KMS-11 (cell line): Measurements from ENCODE around the gene DTHD1.

Experiments
- H2AFZ ChIP-seq: fragments of 200-600 bp; sonication (generic); 2 replicates; pipeline ENCODE4 v1.6.1; 2016; ENCODE audit warnings: antibody characterized with exemption, mixed run types, low read depth
- H3K27ac ChIP-seq: fragments of 200-600 bp; sonication (generic); 2 replicates; pipeline ENCODE4 v1.6.1; 2016; ENCODE audit warnings: mild to moderate bottlenecking, mixed run types
- H3K27me3 ChIP-seq: fragments of 200-600 bp; sonication (generic); 2 replicates; pipeline ENCODE4 v1.6.1; 2017; ENCODE audit warnings: mild to moderate bottlenecking, low read depth, mixed run types, moderate library complexity; ENCODE audit not compliant: insufficient read depth
- H3K36me3 ChIP-seq: fragments of 200-600 bp; sonication (generic); 2 replicates; pipeline ENCODE4 v1.6.1; 2017; ENCODE audit warnings: mild to moderate bottlenecking, mixed run types; ENCODE audit not compliant: insufficient read depth
- H3K4me1 ChIP-seq: fragments of 200-600 bp; sonication (generic); 2 replicates; pipeline ENCODE4 v1.6.1; 2016; ENCODE audit warnings: mild to moderate bottlenecking, low read depth, mixed run types; ENCODE audit not compliant: poor library complexity, severe bottlenecking
- H3K4me2 ChIP-seq: fragments of 200-600 bp; sonication (generic); 2 replicates; pipeline ENCODE4 v1.7.0; 2016; ENCODE audit warnings: mild to moderate bottlenecking, mixed run types
- H3K4me3 ChIP-seq: fragments of 200-600 bp; sonication (generic); IDR thresholded peaks from 2 replicates; pipeline ENCODE4 v1.6.1; 2017; ENCODE audit warnings: low read depth, low read length, mixed read lengths; ENCODE audit not compliant: insufficient read depth
- H3K79me2 ChIP-seq: fragments of 200-600 bp; sonication (generic); 2 replicates; pipeline ENCODE4 v1.6.1; 2016; ENCODE audit warnings: low read depth, mixed run types; ENCODE audit not compliant: insufficient read depth
- H3K9ac ChIP-seq: fragments of 200-600 bp; sonication (generic); 2 replicates; pipeline ENCODE4 v1.6.1; 2016; ENCODE audit warnings: mild to moderate bottlenecking, mixed run types
- H4K20me1 ChIP-seq: fragments of 200-600 bp; sonication (generic); 2 replicates; pipeline ENCODE4 v1.6.1; 2016; ENCODE audit warnings: mild to moderate bottlenecking, mixed run types; ENCODE audit not compliant: insufficient read depth
- CTCF ChIP-seq: fragments of 200-600 bp; sonication (generic); conservative IDR thresholded peaks from 2 replicates; pipeline ENCODE4 v1.6.1; 2017; ENCODE audit warnings: low read depth, mild to moderate bottlenecking, antibody characterized with exemption, low read length, moderate library complexity, mixed read lengths

Gene DTHD1

DNA sequence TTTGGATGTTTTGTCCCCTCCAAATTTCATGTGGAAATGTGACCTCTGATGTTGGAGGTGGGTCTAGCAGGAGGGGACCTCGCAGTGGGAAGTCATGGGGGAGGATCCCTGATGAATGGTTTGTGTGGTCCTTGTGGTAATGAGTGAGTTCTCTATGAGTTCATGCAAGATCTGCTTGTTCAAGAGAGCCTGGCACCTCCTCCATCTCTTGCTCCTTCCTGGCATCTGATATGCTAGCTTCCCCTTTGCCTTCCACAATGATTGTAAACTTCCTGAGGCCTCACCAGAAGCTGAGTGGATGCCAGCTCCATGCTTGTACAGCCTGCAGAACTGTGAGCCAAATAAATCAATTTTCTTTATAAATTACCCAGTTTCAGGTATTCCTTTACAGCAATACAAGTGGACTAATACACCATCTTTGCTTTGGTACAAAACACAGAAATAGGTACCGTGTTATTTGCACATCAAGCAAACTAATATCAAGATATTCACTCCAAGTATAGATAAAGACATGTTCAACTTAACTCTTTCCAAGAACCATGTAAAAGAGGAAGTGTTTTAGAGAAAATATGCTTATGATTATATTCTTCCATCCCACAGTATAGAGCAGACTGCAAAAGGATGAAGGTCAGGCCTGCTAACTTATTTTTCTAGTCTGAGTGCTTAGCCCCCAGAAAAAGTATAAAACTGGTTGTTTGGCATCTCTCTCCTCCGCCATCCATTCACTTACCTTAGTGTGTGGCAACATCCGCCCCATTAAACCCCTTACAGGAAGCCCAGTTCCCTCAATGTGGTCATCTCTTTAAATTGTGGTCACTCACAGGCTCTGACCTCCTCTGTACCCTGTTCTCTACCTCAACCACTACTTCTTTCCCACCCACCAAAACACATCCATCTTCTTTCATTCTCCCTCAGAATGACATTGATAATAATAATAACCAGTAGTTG, 43.8 kb upstream of the DTHD1 start:
- Histone ChIP-seq H3K36me3 (no peaks in the 10 kb centered on the region), H3K27me3 (no peaks in the 10 kb centered on the region), H3K9ac (no peak overlapping the region), H2AFZ (no peak overlapping the region), H3K4me2 (no peak overlapping the region), H3K27ac (no peak overlapping the region), H3K79me2 (no peaks in the 10 kb centered on the region), H3K4me3 (no peak overlapping the region), H3K4me1 (peaks cover 12% of the 10 kb centered on the region), H4K20me1 (no peaks in the 10 kb centered on the region)
- TF ChIP-seq CTCF = no peak

DNA sequence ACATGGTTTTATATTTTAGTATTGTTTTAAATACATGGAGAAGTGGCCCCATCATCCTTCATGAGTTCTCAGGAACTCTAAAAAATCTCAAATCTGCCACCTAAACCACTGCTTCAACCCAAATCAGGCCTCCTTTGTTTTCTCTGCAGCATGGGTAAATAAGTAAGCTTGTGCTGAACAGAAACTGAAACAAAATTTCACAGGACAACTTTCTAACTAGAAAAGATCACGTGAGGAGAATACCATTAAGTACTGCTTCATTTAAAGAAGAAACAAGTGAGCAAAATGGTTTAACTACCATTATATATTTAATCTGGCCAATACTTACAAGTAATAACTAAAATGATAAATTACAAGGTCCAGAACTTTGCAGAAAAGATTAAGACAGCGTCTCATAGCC, 39.6 kb upstream of the DTHD1 start:
- Histone ChIP-seq H2AFZ (no peak overlapping the region), H3K27ac (no peak overlapping the region), H3K36me3 (no peaks in the 10 kb centered on the region), H3K4me1 (peaks cover 12% of the 10 kb centered on the region), H3K4me2 (peak overlapping the region; percentile 29), H3K79me2 (no peaks in the 10 kb centered on the region), H4K20me1 (no peaks in the 10 kb centered on the region), H3K27me3 (no peaks in the 10 kb centered on the region), H3K4me3 (no peak overlapping the region), H3K9ac (no peak overlapping the region)
- no peak for TF ChIP-seq CTCF

GRCh38 chr4:36242629-36243354, 38.6 kb upstream of the DTHD1 start:
- Histone ChIP-seq H3K79me2 (no peaks in the 10 kb centered on the region), H2AFZ (no peak overlapping the region), H3K36me3 (no peaks in the 10 kb centered on the region), H3K4me1 (peaks cover 12% of the 10 kb centered on the region), H3K9ac (no peak overlapping the region; the same call in 1 of the 2 replicates), H3K27me3 (no peaks in the 10 kb centered on the region), H4K20me1 (no peaks in the 10 kb centered on the region), H3K4me3 (no peak overlapping the region), H3K4me2 (peak overlapping the region; percentile 48), H3K27ac (no peak overlapping the region)
- TF ChIP-seq CTCF = no peak

GRCh38 chr4:36243355-36244256, 37.8 kb upstream of the DTHD1 start:
- Histone ChIP-seq H3K4me3 (no peak overlapping the region), H3K79me2 (no peaks in the 10 kb centered on the region), H3K36me3 (no peaks in the 10 kb centered on the region), H3K4me2 (peak overlapping the region; percentile 48), H2AFZ (peak overlapping the region; percentile 78), H3K4me1 (peaks cover 12% of the 10 kb centered on the region), H3K27me3 (no peaks in the 10 kb centered on the region), H3K27ac (peak overlapping the region; percentile 39; the same call in 1 of the 2 replicates), H3K9ac (peak overlapping the region; percentile 59; the same call in 1 of the 2 replicates), H4K20me1 (no peaks in the 10 kb centered on the region)
- no peak for TF ChIP-seq CTCF
